Breast epithelium (tissue), 3 donors: ENCODE measurements around the gene CCDC27.

Source experiments
- CTCF ChIP-seq, 3 donors: fragments of 450-650 bp; IDR thresholded peaks; one replicate each; pipeline ENCODE4 v1.5.1; 2016 to 2017; ENCODE audit warnings: antibody characterized with exemption in 3 of 3, mild to moderate bottlenecking in 3 of 3, moderate library complexity in 3 of 3
- POLR2A ChIP-seq: fragments of 450-650 bp; IDR thresholded peaks from one replicate; pipeline ENCODE4 v1.6.1; 2016; ENCODE audit warnings: antibody characterized with exemption, mild to moderate bottlenecking, moderate library complexity

GRCh38 chr1:3750741-3751140, 1.5 kb upstream of the CCDC27 start:
- TF ChIP-seq CTCF (IDR thresholded peaks at IDR 0.05): no peak
- no peak for TF ChIP-seq POLR2A
